Measurements from ENCODE around the gene DYDC2.

DYDC2 gene

DNA sequence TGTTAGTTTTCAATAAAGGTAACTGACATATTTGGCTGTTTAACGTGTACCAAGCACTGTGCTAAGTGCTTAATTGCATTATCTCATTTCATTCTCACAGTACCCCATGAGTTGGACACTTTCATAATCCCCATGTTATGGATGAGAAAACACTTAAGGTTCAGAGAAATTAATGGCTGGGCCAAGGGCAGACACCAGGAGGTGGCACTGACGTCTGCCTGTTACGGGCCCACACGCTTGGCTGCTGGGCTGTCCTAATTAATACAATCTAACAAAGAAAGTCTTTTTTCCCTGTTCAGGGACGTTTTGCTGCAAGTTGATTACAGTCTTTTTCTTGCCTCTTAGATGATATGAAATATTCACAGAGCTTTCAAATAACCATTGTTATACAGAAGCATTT is 16.1 kb downstream of the DYDC2 start:
- no peak for DNase-seq

GRCh38 chr10:80373502-80373901 is 16.9 kb downstream of the DYDC2 start:
- no peak for DNase-seq

GRCh38 chr10:80379701-80380100 is 23.1 kb downstream of the DYDC2 start:
- DNase-seq, result no peak

- DNase-seq, result no peak
Observed at GRCh38 chr10:80380185-80380584, 23.6 kb downstream of the DYDC2 start.

DNA sequence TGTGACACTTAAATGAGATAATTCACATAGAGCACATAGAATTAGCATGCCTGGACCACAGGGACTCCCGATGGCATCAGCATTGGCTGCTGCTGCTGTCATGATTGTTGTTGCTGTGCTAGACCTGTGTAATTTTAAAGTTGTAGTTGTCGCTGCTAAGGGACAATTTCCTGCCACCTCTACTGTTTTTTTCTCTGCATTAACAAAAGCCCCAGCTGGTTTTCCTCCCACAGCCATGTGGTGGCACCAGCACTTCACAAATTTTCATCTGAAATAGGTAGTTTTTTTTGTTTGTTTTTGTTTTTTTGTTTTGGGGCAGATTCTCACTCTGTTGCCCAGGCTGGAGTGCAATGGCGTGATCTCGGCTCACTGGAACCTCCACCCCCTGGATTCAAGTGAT is 26.4 kb downstream of the DYDC2 start:
- DNase-seq, result peak; percentile 19

- no peak for DNase-seq
Observed at GRCh38 chr10:80390740-80391139, 34.2 kb downstream of the DYDC2 start.

DNA sequence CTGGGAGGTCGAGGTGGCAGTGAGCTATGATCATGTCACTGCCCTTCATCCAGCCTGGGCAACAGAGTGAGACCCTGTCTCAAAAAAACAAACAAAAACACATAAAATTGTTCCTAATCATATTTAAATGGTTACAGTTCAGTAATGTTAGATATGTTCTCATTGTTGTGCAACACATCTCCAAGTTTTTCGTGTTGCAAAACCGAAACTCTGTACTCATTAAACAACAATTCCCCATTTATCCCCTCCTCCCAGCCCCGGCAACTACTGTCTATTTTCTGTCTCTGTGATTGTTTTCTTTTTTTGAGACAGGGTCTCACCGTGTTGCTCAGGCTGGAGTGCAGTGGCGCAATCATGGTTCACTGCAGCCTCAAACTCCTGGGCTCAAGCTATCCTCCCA is 35.7 kb downstream of the DYDC2 start:
- DNase-seq, result no peak

DNA sequence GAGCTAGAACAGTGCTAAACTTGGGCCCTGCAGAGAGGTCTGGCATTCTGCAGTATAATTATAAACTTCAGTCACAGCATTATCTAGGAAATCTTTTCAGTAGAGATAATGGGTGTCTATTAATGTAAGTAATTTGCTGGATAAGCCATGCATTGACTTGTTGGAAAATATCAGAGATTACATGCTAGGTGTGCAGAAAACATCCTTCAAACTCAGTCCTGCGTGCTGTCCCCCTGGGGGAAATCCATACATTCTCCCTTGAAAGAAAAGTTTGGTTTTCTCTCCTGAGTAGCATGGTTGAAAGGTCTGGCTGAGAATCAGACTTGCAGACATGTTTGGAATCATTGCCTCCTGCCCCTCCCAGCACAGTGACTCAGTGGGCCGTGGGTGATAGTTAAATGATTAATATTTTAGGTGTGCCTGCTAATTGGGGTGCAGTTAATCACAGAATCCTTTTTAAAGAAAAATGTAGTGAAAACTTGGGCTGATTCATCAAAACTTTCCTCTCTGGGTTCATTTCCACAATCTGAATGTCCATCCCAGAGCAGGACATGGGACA is 37.9 kb downstream of the DYDC2 start:
- no peak for DNase-seq

DNA sequence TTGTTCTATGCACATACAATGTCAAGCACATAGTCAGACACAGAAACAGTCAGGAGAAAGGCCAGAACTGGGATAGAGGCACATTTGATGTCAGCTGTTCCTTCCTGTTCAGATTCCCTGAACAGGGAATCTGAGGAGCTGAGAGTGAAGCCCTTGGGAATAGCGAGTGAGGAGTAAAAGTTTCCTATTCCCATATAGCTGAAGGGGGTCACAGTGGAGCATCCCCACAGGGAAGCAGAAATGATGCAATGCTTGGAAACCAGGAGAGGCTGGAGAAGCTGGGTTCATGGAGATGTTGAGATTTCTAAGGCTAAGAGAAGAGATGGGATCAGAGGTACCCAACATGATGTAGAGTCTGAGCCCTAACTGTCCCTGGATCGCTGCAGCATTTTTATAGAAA is 40.4 kb downstream of the DYDC2 start:
- no peak for DNase-seq

GRCh38 chr10:80400136-80400804 is 43.7 kb downstream of the DYDC2 start:
- no peak for DNase-seq

DNA sequence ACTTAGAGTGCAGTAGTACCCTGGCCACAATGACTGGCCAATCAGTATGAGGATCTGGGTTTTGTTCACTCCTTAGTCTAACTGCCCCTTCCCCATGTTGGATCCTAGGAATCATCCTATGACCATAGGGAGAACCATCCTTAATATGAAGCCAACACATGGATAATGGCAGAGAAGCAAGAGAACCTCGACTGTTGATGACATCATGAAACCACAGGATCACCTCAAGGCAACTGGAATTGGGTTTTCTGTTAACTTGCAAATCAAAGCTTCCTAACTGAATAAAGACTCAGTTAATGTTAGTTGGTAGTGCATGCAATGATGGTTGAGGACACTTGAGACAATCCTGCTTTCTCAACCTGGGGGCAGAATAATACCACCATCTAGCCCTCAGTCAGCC is 48.5 kb downstream of the DYDC2 start:
- DNase-seq, result no peak

GRCh38 chr10:80405626-80406025 is 49.0 kb downstream of the DYDC2 start:
- DNase-seq, result no peak

- no peak for DNase-seq
Observed at GRCh38 chr10:80406204-80406603, 49.6 kb downstream of the DYDC2 start.

DNA sequence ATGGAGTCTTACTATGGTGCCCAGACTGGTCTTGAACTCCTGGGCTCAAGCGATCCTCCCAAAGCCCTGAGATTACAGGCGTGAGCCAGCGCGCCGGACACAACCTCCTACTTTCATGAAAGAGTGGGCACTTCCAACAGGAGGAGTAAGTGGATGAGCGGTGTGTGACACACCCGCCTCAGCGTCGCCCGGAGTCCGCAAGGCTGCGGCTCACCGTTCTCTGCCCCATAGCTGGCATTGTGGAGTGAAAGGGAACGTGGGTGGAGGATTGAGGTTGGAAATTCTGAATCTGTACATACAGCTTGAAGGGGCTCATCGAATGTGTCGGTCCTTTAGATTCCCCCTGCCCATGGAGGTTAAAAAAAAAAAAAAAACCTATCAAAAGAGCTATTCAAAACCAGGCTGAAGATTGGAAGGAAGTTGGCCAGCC is 51.2 kb downstream of the DYDC2 start:
- no peak for DNase-seq

DNA sequence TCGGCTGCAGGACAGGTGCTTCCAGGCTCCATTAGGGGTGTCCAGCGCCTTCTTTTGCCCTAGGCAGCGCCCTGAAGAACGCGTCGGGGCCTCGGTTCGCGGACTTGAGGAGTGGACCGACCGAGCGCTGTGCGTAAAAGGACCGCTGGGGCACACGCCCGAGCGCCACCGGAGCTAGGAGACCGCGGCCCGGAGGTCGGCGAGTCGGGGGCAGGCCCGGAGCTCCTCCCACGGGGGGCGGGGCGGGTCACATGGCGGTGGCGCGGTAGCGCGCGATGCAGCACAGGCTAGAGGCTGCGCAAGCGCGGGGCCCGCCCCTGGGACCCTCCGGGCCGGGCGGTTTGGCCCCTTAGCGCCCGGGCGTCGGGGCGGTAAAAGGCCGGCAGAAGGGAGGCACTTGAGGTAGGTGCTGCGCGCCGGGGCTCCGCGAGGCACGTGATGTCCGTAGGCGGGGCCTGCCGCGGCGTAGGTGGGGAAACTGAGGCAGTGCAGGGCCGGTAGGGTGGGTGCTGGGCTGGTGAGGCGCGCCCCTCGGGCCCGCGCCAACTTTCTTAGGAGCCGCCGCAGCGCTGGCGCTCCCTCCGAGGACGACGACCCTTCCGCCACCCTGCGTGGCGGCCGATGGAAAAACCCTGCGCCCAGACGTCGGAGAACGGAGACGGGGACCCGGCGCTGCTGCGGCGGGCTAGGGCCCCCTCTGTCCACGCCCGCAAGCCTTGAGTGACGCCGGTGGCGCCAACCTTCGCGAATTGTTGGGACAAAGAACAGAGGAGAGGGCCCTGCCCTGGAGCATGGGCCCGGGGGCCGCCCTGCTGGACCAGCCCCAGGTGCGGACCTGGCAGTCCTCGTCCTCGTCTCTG is 51.9 kb downstream of the DYDC2 start, which contains the start of gene PRXL2A:
TSS of gene PRXL2A (plus strand) at position 310 of the 860 bp plus-strand sequence. CDS start 11,917 bp downstream, outside the sequence.
- DNase-seq, result peak; percentile 31

- DNase-seq, result no peak
Observed at GRCh38 chr10:80409121-80409520, 52.5 kb downstream of the DYDC2 start.

DNA sequence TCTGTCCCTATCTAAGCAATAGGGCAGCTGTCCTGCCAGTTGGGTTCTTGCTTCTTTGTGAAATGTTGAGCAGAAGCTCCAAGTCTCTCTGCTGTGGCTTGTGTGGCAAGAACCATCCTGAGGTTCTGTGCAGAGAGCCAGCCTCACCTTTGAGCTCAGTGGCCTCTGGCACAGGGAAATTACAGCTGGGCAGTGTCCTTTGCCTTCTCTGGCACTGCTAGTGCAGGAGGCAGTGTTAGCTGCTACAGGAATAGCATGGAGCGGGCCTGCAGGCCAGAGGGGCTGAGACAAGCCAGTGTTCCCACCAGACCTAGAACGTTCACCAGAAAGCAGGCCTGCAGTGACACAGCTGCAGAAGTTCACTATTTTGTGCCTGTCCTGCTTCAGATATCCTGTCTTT is 53.5 kb downstream of the DYDC2 start:
- no peak for DNase-seq

- no peak for DNase-seq
Observed at GRCh38 chr10:80410578-80411145, 54.1 kb downstream of the DYDC2 start.

- DNase-seq, result no peak
Observed at GRCh38 chr10:80411267-80411668, 54.7 kb downstream of the DYDC2 start.

GRCh38 chr10:80411681-80412220 is 55.2 kb downstream of the DYDC2 start:
- no peak for DNase-seq

DNA sequence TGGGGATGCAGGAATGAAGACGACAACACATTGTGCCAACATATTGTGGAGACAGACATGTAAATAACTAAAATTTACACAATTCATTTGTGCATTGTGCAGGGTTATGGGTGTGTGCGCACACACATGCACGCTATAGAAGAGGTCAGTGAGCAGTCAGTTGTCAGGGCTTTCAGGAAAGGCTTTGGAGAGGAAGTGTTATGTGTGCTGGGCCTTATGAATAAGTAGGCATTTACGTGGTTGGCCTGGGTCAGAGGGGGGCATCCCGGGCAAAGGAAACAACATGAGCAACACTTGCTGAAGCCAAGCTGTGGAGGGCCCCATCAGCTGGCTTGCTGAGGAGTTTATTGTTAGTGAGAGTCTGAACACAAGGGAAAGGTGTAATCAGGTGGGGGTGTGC is 55.9 kb downstream of the DYDC2 start:
- DNase-seq, result no peak

GRCh38 chr10:80413271-80413996 is 56.9 kb downstream of the DYDC2 start:
- peak; percentile 87 for DNase-seq

Measured in fibroblast of skin of back (primary cell).